Measurements from ENCODE around the gene TRIO.

Gene TRIO

DNA sequence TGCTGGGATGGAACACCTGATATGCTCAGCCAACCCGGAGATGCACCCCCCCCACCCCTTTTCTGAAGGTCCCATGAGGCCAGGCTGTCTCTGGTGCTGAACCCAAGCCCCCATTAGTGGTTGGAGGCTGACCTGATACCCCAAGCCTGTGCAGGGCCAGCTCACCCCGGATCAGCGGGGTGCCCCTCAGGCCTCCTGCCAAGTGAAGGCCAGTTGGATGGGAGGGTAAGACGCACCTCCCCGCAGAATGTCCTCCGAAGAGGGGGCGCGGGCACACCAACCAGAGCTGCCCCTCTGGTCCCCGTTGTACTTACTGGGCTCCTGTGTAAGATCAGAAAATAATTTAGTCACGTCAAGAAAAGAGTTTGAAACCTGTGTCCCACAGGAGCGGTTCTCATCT, 361.7 kb downstream of the TRIO start:
- H3K27ac ChIP-seq (ENCODE audit: low read depth, low read length), result no peak overlapping the region
- no peak overlapping the region for H3K4me2 ChIP-seq (ENCODE audit: low read depth, low read length, poor library complexity, severe bottlenecking)
- H3K9ac ChIP-seq (ENCODE audit: low read length), result no peak overlapping the region
- H3K4me3 ChIP-seq (ENCODE audit: insufficient read depth, low read length, poor library complexity, severe bottlenecking), result no peak overlapping the region
- H3K79me2 ChIP-seq (ENCODE audit: insufficient read depth, low read length), result no peaks in the 10 kb centered on the region
- H3K9me3 ChIP-seq (ENCODE audit: insufficient read depth, low read length), result no peaks in the 10 kb centered on the region
- H3K36me3 ChIP-seq (ENCODE audit: low read length), result no peaks in the 10 kb centered on the region
- TF ChIP-seq, protein P1, sequence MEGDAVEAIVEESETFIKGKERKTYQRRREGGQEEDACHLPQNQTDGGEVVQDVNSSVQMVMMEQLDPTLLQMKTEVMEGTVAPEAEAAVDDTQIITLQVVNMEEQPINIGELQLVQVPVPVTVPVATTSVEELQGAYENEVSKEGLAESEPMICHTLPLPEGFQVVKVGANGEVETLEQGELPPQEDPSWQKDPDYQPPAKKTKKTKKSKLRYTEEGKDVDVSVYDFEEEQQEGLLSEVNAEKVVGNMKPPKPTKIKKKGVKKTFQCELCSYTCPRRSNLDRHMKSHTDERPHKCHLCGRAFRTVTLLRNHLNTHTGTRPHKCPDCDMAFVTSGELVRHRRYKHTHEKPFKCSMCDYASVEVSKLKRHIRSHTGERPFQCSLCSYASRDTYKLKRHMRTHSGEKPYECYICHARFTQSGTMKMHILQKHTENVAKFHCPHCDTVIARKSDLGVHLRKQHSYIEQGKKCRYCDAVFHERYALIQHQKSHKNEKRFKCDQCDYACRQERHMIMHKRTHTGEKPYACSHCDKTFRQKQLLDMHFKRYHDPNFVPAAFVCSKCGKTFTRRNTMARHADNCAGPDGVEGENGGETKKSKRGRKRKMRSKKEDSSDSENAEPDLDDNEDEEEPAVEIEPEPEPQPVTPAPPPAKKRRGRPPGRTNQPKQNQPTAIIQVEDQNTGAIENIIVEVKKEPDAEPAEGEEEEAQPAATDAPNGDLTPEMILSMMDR (IDR thresholded peaks at IDR 0.05; ENCODE audit: insufficient read depth, low read length, poor library complexity, severe bottlenecking), result no peak
- no peak for TF ChIP-seq EZH2phosphoT487 (conservative IDR thresholded peaks at IDR 0.05; ENCODE audit: low read length)
- no peaks in the 10 kb centered on the region for H4K20me1 ChIP-seq (ENCODE audit: low read depth, low read length)
- H2AFZ ChIP-seq (ENCODE audit: low read depth, low read length, severe bottlenecking), result no peak overlapping the region
- H3K9me2 ChIP-seq (replicated peaks; ENCODE audit: insufficient read depth, low read length), result no peaks in the 10 kb centered on the region
- H3K27me3 ChIP-seq (ENCODE audit: low read length), result no peaks in the 10 kb centered on the region
- no peaks in the 10 kb centered on the region for H3F3A ChIP-seq (ENCODE audit: insufficient read depth)

- no peak overlapping the region for H3K4me3 ChIP-seq (ENCODE audit: insufficient read depth, low read length, poor library complexity, severe bottlenecking)
- no peaks in the 10 kb centered on the region for H3K9me2 ChIP-seq (replicated peaks; ENCODE audit: insufficient read depth, low read length)
- no peaks in the 10 kb centered on the region for H4K20me1 ChIP-seq (ENCODE audit: low read depth, low read length)
- H3K36me3 ChIP-seq (ENCODE audit: low read length), result no peaks in the 10 kb centered on the region
- no peak for TF ChIP-seq EZH2phosphoT487 (conservative IDR thresholded peaks at IDR 0.05; ENCODE audit: low read length)
- TF ChIP-seq, protein P1 (IDR thresholded peaks at IDR 0.05; ENCODE audit: insufficient read depth, low read length, poor library complexity, severe bottlenecking), result no peak
- H2AFZ ChIP-seq (ENCODE audit: low read depth, low read length, severe bottlenecking), result no peak overlapping the region
- H3K9me3 ChIP-seq (ENCODE audit: insufficient read depth, low read length), result no peaks in the 10 kb centered on the region
- H3K27ac ChIP-seq (ENCODE audit: low read depth, low read length), result no peak overlapping the region
- H3K27me3 ChIP-seq (ENCODE audit: low read length), result no peaks in the 10 kb centered on the region
- H3K79me2 ChIP-seq (ENCODE audit: insufficient read depth, low read length), result no peaks in the 10 kb centered on the region
- H3F3A ChIP-seq (ENCODE audit: insufficient read depth), result no peaks in the 10 kb centered on the region
- H3K4me2 ChIP-seq (ENCODE audit: low read depth, low read length, poor library complexity, severe bottlenecking), result no peak overlapping the region
- no peak overlapping the region for H3K9ac ChIP-seq (ENCODE audit: low read length)
Measured at GRCh38 chr5:14505310-14506139, 362.4 kb downstream of the TRIO start.

DNA sequence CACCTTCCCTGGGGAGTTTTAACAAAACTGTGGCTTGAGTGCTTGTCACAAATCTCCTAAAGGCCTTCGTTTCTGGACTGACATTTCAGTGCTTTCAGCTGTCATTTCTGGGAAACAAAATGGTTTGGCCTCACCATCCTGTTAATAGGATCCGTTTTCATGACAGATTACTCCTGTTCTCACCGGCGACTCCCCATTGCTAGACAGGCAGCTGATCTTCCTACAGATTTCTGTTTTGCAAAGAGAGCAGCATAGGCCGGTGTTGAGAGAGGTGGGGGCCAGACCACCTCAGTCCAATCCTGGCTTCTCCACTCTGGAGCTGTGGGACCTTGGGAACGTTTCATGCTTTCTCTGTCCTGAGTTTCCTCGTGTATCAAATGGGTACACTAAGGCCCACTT, 363.0 kb downstream of the TRIO start:
- Histone ChIP-seq H3K9ac (ENCODE audit: low read length) (no peak overlapping the region), H4K20me1 (ENCODE audit: low read depth, low read length) (no peaks in the 10 kb centered on the region), H3K27me3 (ENCODE audit: low read length) (no peaks in the 10 kb centered on the region), H3K79me2 (ENCODE audit: insufficient read depth, low read length) (no peaks in the 10 kb centered on the region), H3K27ac (ENCODE audit: low read depth, low read length) (no peak overlapping the region), H3K4me3 (ENCODE audit: insufficient read depth, low read length, poor library complexity, severe bottlenecking) (no peak overlapping the region), H3K36me3 (ENCODE audit: low read length) (no peaks in the 10 kb centered on the region), H3K9me2 (replicated peaks; ENCODE audit: insufficient read depth, low read length) (no peaks in the 10 kb centered on the region), H3F3A (ENCODE audit: insufficient read depth) (no peaks in the 10 kb centered on the region), H3K9me3 (ENCODE audit: insufficient read depth, low read length) (no peaks in the 10 kb centered on the region), H2AFZ (ENCODE audit: low read depth, low read length, severe bottlenecking) (no peak overlapping the region), H3K4me2 (ENCODE audit: low read depth, low read length, poor library complexity, severe bottlenecking) (no peak overlapping the region)
- TF ChIP-seq EZH2phosphoT487 (conservative IDR thresholded peaks at IDR 0.05; ENCODE audit: low read length), result no peak
- TF ChIP-seq, protein P1 (IDR thresholded peaks at IDR 0.05; ENCODE audit: insufficient read depth, low read length, poor library complexity, severe bottlenecking), result no peak
